Chondrocyte (in vitro differentiated cells): ENCODE results near the gene C12orf60. TPM values are rescaled to one million over a fixed set of nuclear protein-coding genes. Genes with fewer than 3 reads are reported as not detected.

Source experiments
- DNase-seq: peaks from one replicate; pipeline ENCODE4 v3.0.0; 2021; ENCODE audit warnings: mixed read lengths, low spot score
- H3K27ac Mint-ChIP-seq: one replicate; pipeline ENCODE4 v1.8.0; 2021; ENCODE audit warnings: mild to moderate bottlenecking, moderate library complexity, mixed read lengths; ENCODE audit not compliant: unreplicated experiment
- H3K27me3 Mint-ChIP-seq: 2 replicates; pipeline ENCODE4 v1.8.0; 2021; ENCODE audit warnings: low read depth, mixed read lengths
- H3K36me3 Mint-ChIP-seq: 2 replicates; pipeline ENCODE4 v1.8.0; 2021; ENCODE audit warnings: low read depth, mixed read lengths
- H3K4me1 Mint-ChIP-seq: 2 replicates; pipeline ENCODE4 v1.8.0; 2021; ENCODE audit warnings: low read depth, mild to moderate bottlenecking, mixed read lengths
- H3K4me3 Mint-ChIP-seq: one replicate; pipeline ENCODE4 v1.8.0; 2021; ENCODE audit warnings: mild to moderate bottlenecking, moderate library complexity, mixed read lengths; ENCODE audit not compliant: unreplicated experiment
- H3K9me3 Mint-ChIP-seq: 2 replicates; pipeline ENCODE4 v1.8.0; 2021; ENCODE audit warnings: low read depth, mixed read lengths
- total RNA-seq: library from RNA; stranded (reverse); gene quantifications from 3 replicates; pipeline ENCODE4 v1.2.1, GENCODE V29; 2021
- TF ChIP-seq, protein P1 (sequence below): fragments of 200-600 bp; sonication (generic); IDR thresholded peaks from 2 replicates; pipeline ENCODE4 v1.5.0; 2021; ENCODE audit warnings: antibody characterized with exemption, mild to moderate bottlenecking, moderate library complexity

Gene C12orf60
- total RNA-seq, 1 donor from 2014 or later: 0.82 TPM

DNA sequence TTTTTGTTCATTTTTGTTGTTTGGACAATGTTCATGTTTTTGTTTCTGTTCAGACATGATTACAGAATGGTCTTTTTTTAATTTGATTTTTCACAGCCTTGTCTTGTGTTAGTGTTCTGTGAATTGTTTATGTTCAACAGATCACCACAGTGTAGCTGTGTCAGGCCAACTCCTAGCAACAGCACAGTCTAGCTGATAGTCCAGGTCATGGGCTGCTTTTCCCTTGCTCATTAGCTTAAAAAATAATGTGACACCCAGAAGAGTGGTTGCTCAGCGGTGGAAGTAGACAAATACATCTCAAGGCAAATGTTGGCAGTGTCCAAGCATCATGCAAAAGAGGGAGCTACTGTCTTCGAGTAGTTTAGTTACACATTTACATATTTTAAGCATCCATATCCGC is 22.6 kb upstream of the C12orf60 start:
- Mint-ChIP-seq H3K27me3 (no peaks in the 10 kb centered on the region), H3K4me1 (peaks cover 30% of the 10 kb centered on the region), H3K9me3 (no peaks in the 10 kb centered on the region), H3K27ac (no peak overlapping the region), H3K4me3 (no peak overlapping the region), H3K36me3 (peaks cover 3% of the 10 kb centered on the region)
- no peak for DNase-seq
- TF ChIP-seq, protein P1, sequence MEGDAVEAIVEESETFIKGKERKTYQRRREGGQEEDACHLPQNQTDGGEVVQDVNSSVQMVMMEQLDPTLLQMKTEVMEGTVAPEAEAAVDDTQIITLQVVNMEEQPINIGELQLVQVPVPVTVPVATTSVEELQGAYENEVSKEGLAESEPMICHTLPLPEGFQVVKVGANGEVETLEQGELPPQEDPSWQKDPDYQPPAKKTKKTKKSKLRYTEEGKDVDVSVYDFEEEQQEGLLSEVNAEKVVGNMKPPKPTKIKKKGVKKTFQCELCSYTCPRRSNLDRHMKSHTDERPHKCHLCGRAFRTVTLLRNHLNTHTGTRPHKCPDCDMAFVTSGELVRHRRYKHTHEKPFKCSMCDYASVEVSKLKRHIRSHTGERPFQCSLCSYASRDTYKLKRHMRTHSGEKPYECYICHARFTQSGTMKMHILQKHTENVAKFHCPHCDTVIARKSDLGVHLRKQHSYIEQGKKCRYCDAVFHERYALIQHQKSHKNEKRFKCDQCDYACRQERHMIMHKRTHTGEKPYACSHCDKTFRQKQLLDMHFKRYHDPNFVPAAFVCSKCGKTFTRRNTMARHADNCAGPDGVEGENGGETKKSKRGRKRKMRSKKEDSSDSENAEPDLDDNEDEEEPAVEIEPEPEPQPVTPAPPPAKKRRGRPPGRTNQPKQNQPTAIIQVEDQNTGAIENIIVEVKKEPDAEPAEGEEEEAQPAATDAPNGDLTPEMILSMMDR: no peak

DNA sequence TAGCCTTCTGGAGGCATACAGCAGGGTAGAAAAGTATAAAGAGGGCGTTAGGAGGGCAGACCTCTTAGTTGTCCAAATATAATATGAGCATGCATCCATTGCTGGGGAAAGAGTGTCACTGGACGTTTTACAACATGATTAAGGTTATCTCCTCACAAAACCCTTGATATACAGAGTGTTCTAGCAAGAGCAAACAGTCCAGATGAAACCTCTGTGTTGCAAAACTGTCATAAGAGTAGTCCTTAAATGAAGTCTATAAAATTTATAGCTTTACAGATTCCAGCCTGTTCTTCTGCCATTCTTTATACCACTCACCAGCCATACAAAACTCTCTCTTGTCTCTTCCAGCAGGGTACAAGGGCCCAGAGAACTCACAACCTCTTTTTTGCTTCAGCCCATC is 21.9 kb upstream of the C12orf60 start:
- H3K4me1 Mint-ChIP-seq: peaks cover 23% of the 10 kb centered on the region
- H3K27me3 Mint-ChIP-seq: no peaks in the 10 kb centered on the region
- H3K9me3 Mint-ChIP-seq: no peaks in the 10 kb centered on the region
- no peak for DNase-seq
- TF ChIP-seq, protein P1: no peak
- H3K27ac Mint-ChIP-seq: no peak overlapping the region
- peaks cover 4% of the 10 kb centered on the region for H3K36me3 Mint-ChIP-seq
- H3K4me3 Mint-ChIP-seq: no peak overlapping the region

DNA sequence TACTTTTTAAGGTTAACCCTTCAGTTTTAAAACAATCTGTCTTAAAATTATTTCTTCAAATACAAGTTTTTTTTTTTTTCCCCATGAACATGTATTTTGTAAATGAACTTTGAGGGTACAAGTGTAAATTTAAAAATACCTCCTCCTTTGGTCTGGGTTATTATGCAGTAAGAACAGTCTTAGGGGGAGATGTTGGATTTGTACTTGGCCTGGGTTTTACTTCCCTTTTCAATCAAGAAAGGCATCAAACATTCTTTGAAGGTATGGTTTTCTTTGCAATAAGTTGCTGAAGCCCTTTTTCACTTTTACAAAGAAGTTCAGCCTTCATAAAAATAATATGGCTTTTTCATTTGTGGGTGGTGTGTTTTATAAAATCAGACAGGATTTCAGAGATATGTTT is 20.7 kb upstream of the C12orf60 start:
- peaks cover 13% of the 10 kb centered on the region for H3K36me3 Mint-ChIP-seq

DNA sequence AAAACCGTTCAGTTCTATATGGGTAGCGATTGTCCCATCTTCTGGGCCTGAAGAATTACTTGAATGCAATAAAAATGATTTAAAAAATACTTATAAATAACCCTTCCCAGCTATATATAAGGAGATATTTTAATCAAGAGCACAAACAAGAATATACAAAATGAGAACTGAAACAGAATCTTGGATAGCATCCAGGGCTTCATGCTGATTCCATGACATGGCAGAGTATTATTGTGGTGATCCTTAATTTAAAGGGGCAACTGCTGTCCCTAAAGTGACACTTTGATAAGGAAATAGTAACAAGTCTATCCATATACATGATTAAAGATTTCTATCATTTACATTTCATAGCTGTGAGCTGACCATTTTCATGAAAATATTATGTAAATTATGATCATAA is 19.0 kb upstream of the C12orf60 start:
- DNase-seq: no peak
- H3K4me3 Mint-ChIP-seq: no peak overlapping the region
- H3K27ac Mint-ChIP-seq: no peak overlapping the region
- no peaks in the 10 kb centered on the region for H3K27me3 Mint-ChIP-seq
- H3K9me3 Mint-ChIP-seq: no peaks in the 10 kb centered on the region
- peaks cover 25% of the 10 kb centered on the region for H3K36me3 Mint-ChIP-seq
- H3K4me1 Mint-ChIP-seq: peaks cover 12% of the 10 kb centered on the region
- TF ChIP-seq, protein P1: no peak

More for the DNA sequence above, 20.7 kb upstream of the C12orf60 start:
- no peaks in the 10 kb centered on the region for H3K9me3 Mint-ChIP-seq
- no peak overlapping the region for H3K4me3 Mint-ChIP-seq
- H3K27me3 Mint-ChIP-seq: no peaks in the 10 kb centered on the region
- TF ChIP-seq, protein P1: no peak
- DNase-seq: no peak
- no peak overlapping the region for H3K27ac Mint-ChIP-seq
- H3K4me1 Mint-ChIP-seq: peaks cover 12% of the 10 kb centered on the region

DNA sequence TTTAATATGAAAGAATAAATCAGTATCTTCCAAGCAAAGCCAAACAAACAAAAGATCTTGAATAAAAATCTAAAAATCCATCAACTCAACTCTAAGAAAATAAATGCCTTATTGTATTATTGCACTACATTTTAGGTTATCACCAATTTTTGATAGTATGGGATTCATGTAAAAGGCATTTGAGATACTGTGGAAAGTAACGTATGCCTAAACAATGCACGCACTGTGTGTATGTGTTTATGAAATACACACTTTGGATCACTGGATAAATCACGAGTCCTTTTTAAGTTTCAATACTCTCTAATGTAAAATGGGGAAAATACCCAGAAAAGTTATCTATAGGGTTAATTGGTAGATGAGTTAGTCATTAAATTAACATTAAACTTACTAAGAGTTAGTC is 17.9 kb upstream of the C12orf60 start:
- no peak overlapping the region for H3K4me3 Mint-ChIP-seq
- no peaks in the 10 kb centered on the region for H3K27me3 Mint-ChIP-seq
- TF ChIP-seq, protein P1: no peak
- H3K36me3 Mint-ChIP-seq: peaks cover 36% of the 10 kb centered on the region
- H3K4me1 Mint-ChIP-seq: peaks cover under 1% of the 10 kb centered on the region
- no peak for DNase-seq
- H3K9me3 Mint-ChIP-seq: no peaks in the 10 kb centered on the region
- H3K27ac Mint-ChIP-seq: no peak overlapping the region
